HepG2 (cell line): Measurements from ENCODE around the gene ZNF578. TPM values are rescaled to one million over a fixed set of nuclear protein-coding genes. Genes with fewer than 3 reads are reported as not detected.

Experiments used
- ATAC-seq: fragments of 200-7000 bp; cut with Tn5 transposase; 3 replicates; pipeline ENCODE4 v1.9.1; 2020; ENCODE audit warnings: mild to moderate bottlenecking, moderate library complexity
- BruUV-seq: library from RNA; stranded (reverse); fragments of 400-500 nt; replicated peaks from 2 replicates; lab custom pipeline; 2021; lab: Mats Ljungman, UMichigan
- CTCF ChIA-PET: fragments of 300-600 bp; formaldehyde crosslinking; extraction: SDS; loops from one replicate; lab custom pipeline; 2021; ENCODE audit warnings: low total read pairs, inconsistent platforms, low intra/inter-chr PET ratio; lab: Yijun Ruan, JAX
- POLR2A ChIA-PET: fragments of 350-600 bp; sonication (Branson Sonifier 250); formaldehyde crosslinking; loops from one replicate; lab custom pipeline; 2020; ENCODE audit warnings: antibody characterized with exemption, inconsistent platforms; lab: Yijun Ruan, JAX
- DNase-seq: peaks from one replicate; pipeline ENCODE4 v3.0.0-alpha.2; 2015; ENCODE audit warnings: low spot score
- FAIRE-seq: peaks from 3 replicates; lab custom pipeline; 2011; peaks lifted over from hg19 to GRCh38; lab: Jason Lieb, UNC
- H2AFZ ChIP-seq: one replicate; pipeline ENCODE4 v1.6.1; 2011; ENCODE audit warnings: low read length, inconsistent platforms
- H3K27ac ChIP-seq: fragments of 300-600 bp; 3 replicates; pipeline ENCODE4 v1.8.0; 2011; ENCODE audit warnings: mixed run types, mild to moderate bottlenecking, mixed read lengths, low read length, inconsistent platforms; ENCODE audit not compliant: insufficient read depth; ENCODE audit errors: extremely low read length
- H3K27me3 ChIP-seq, 2 experiments: fragments of 200-600 bp in 1 of 2; 2 replicates in 1 of 2; 3 replicates in 1 of 2; pipeline versions ENCODE4 v1.6.0 to v1.8.0; 2011; ENCODE audit warnings: low read length in 2 of 2, mild to moderate bottlenecking in 2 of 2, moderate library complexity in 2 of 2, inconsistent platforms in 1 of 2; ENCODE audit not compliant: insufficient read depth in 2 of 2, control insufficient read depth in 1 of 2
- H3K36me3 ChIP-seq, 2 experiments: fragments of 200-600 bp in 1 of 2; replicated peaks in 1 of 2; 2 replicates in 1 of 2; 3 replicates in 1 of 2; pipeline versions ENCODE4 v1.5.1 to v1.8.0; 2011; ENCODE audit warnings: low read length in 2 of 2, inconsistent platforms in 1 of 2; ENCODE audit not compliant: insufficient read depth in 2 of 2, control insufficient read depth in 1 of 2
- H3K4me1 ChIP-seq: 2 replicates; pipeline ENCODE4 v1.5.1; 2012; ENCODE audit warnings: low read length, inconsistent platforms; ENCODE audit not compliant: insufficient read depth
- H3K4me2 ChIP-seq: 2 replicates; pipeline ENCODE4 v1.6.0; 2011; ENCODE audit warnings: low read depth, low read length, inconsistent platforms
- H3K4me3 ChIP-seq, 3 experiments: fragments of 200-600 bp in 1 of 3; sonication (generic), shearing (Covaris generic) in 1 of 3; replicated peaks in 1 of 3; 2 replicates each; pipeline ENCODE4 v1.5.1; 2011 to 2016; ENCODE audit warnings: low read length in 3 of 3, inconsistent platforms in 2 of 3, low read depth in 2 of 3, mild to moderate bottlenecking in 2 of 3, control low read depth in 1 of 3, mixed read lengths in 1 of 3; ENCODE audit not compliant: insufficient read depth in 1 of 3
- H3K79me2 ChIP-seq: one replicate; pipeline ENCODE4 v1.6.1; 2011; ENCODE audit warnings: low read length, inconsistent platforms; ENCODE audit not compliant: insufficient read depth
- H3K9ac ChIP-seq: 2 replicates; pipeline ENCODE4 v1.6.0; 2011; ENCODE audit warnings: mild to moderate bottlenecking, low read depth, low read length, inconsistent platforms; ENCODE audit not compliant: insufficient read depth
- H3K9me3 ChIP-seq: 2 replicates; pipeline ENCODE4 v1.5.1; 2012; ENCODE audit warnings: mild to moderate bottlenecking, low read length
- H4K20me1 ChIP-seq: 2 replicates; pipeline ENCODE4 v1.6.0; 2011; ENCODE audit warnings: inconsistent platforms, mild to moderate bottlenecking, low read length, moderate library complexity; ENCODE audit not compliant: insufficient read depth
- ETS1 ChIP-seq: sonication (generic); formaldehyde crosslinking; IDR thresholded peaks from 2 replicates; pipeline ENCODE4 v1.4.0; 2020; ENCODE audit warnings: missing genetic modification reagents
- PRDM4 ChIP-seq: sonication (generic); formaldehyde crosslinking; IDR thresholded peaks from 2 replicates; pipeline ENCODE4 v1.9.0; 2021; ENCODE audit warnings: missing genetic modification reagents, borderline replicate concordance
- ZMAT3 ChIP-seq: sonication (generic); formaldehyde crosslinking; conservative IDR thresholded peaks from 2 replicates; pipeline ENCODE4 v1.7.0; 2021; ENCODE audit warnings: missing genetic modification reagents
- ZNF567 ChIP-seq: sonication (generic); formaldehyde crosslinking; IDR thresholded peaks from 2 replicates; pipeline ENCODE4 v1.8.1; 2023; ENCODE audit warnings: mild to moderate bottlenecking, missing genetic modification reagents, borderline replicate concordance
- ZNF597 ChIP-seq: sonication (generic); formaldehyde crosslinking; IDR thresholded peaks from 2 replicates; pipeline ENCODE4 v1.5.0; 2020; ENCODE audit warnings: missing genetic modification reagents
- ZNF598 ChIP-seq: sonication (generic); formaldehyde crosslinking; IDR thresholded peaks from 2 replicates; pipeline ENCODE4 v1.5.1; 2020; ENCODE audit warnings: mild to moderate bottlenecking, missing genetic modification reagents, borderline replicate concordance
- ZNF773 ChIP-seq: sonication (generic); formaldehyde crosslinking; IDR thresholded peaks from 2 replicates; pipeline ENCODE4 v1.4.0; 2020; ENCODE audit warnings: missing genetic modification reagents, borderline replicate concordance
- WGBS: methylation state at CpG from one replicate; pipeline ENCODE4 v1.1.6; 2017; ENCODE audit warnings: low lambda C conversion rate; 5-methylcytosine and 5-hydroxymethylcytosine counted together
- in situ Hi-C: cut with HindIII; loops from 2 replicates; pipeline ENCODE4 v1.10.0; 2017; ENCODE audit warnings: low pct_unique_long_range_greater_than_20kb; ENCODE audit not compliant: extremely low pct_ligation_motif_present
- intact Hi-C: fragments of 100-400 bp; cut with micrococcal nuclease; formaldehyde crosslinking; loops from one replicate; pipeline ENCODE4 v1.10.0; 2022; ENCODE audit not compliant: unreplicated experiment
- polyA plus RNA-seq, 8 experiments: library from polyadenylated mRNA; depleted of rRNA in 3 of 8; stranded (reverse) in 7 of 8; unstranded in 1 of 8; fragments of >200 nt; fragmentation: Illumina TruSeq in 4 of 8; extraction: Trizol in 4 of 8; gene quantifications; 2 replicates each; pipeline versions ENCODE4 v1.2.1 to v1.2.3, GENCODE V29; 2011 to 2016; ENCODE audit warnings: low read depth in 4 of 8, missing spikeins in 1 of 8, mixed read lengths in 1 of 8; ENCODE audit not compliant: insufficient read depth in 1 of 8
- total RNA-seq, 5 experiments: library from RNA; depleted of rRNA; stranded (reverse); fragments of >200 nt; fragmentation: Illumina TruSeq; extraction: Trizol; gene quantifications; 2 replicates each; pipeline ENCODE4 v1.2.3, GENCODE V29; 2016; ENCODE audit warnings: low read depth in 1 of 5

The ZNF578 gene
- total and polyA plus RNA-seq, 2 of the 13 experiments (the other 11 are each of a cell fraction or from before 2014, with no cell fraction given) = not detected

GRCh38 chr19:52494518-52494917 is 41.2 kb downstream of the ZNF578 start:
- Histone ChIP-seq H3K27ac (no peak overlapping the region), H3K9ac (no peak overlapping the region), H3K4me2 (no peak overlapping the region), H3K36me3 (no peaks in the 10 kb centered on the region), H3K9me3 (peaks cover 58% of the 10 kb centered on the region), H4K20me1 (no peaks in the 10 kb centered on the region), H3K4me1 (no peaks in the 10 kb centered on the region), H2AFZ (no peak overlapping the region), H3K27me3 (no peaks in the 10 kb centered on the region), H3K79me2 (no peaks in the 10 kb centered on the region), H3K4me3 (no peak overlapping the region)
- POLR2A ChIA-PET = no interaction called here
- CTCF ChIA-PET = no interaction called here
- ATAC-seq (no peak), FAIRE-seq (no peak), DNase-seq (no peak)
- BruUV-seq = no TSS peak
- WGBS = 60% methylated on average over 3 of the region's 3 CpGs
- TF ChIP-seq ETS1 (CRISPR knock-in tag) (no peak), ZNF567 (CRISPR knock-in tag) (no peak), ZNF773 (CRISPR knock-in tag) (no peak), ZMAT3 (CRISPR knock-in tag) (no peak), PRDM4 (no peak), ZNF597 (CRISPR knock-in tag) (no peak), ZNF598 (CRISPR knock-in tag) (no peak)
- intact Hi-C loops = no loop called here
- in situ Hi-C loops = no loop called here
